CD4-positive, CD25-positive, alpha-beta regulatory T cell (primary cell): Measurements from ENCODE around the gene IQCE. TPM values are rescaled to one million over a fixed set of nuclear protein-coding genes. Genes with fewer than 3 reads are reported as not detected.

Experiments
- ATAC-seq, 2 donors: fragments of 150-1000 bp; cut with Tn5 transposase; one replicate each; pipeline ENCODE4 v1.10.0; 2021; ENCODE audit warnings: low read depth in 2 of 2, moderate number of reproducible peaks in 2 of 2, moderate library complexity in 1 of 2
- DNase-seq, 3 donors: peaks; one replicate each; pipeline versions ENCODE4 v3.0.0 to v3.0.0-alpha.2; 2012 to 2022; ENCODE audit warnings: mixed read lengths in 1 of 3
- H3K27ac ChIP-seq: one replicate; pipeline ENCODE4 v1.7.0; 2013; ENCODE audit warnings: mild to moderate bottlenecking, low read length; ENCODE audit not compliant: insufficient read depth, poor library complexity, severe bottlenecking
- H3K27me3 ChIP-seq: one replicate; pipeline ENCODE4 v1.7.0; 2013; ENCODE audit warnings: low read length; ENCODE audit not compliant: control insufficient read depth, insufficient read depth
- H3K36me3 ChIP-seq: one replicate; pipeline ENCODE4 v1.7.0; 2013; ENCODE audit warnings: mild to moderate bottlenecking, low read length, moderate library complexity; ENCODE audit not compliant: control insufficient read depth, insufficient read depth
- H3K4me1 ChIP-seq: 2 replicates; pipeline ENCODE4 v1.7.0; 2013; ENCODE audit warnings: mild to moderate bottlenecking, low read length; ENCODE audit not compliant: insufficient read depth, control insufficient read depth, poor library complexity, severe bottlenecking
- H3K4me3 ChIP-seq: one replicate; pipeline ENCODE4 v1.7.0; 2013; ENCODE audit warnings: low read depth, mild to moderate bottlenecking, low read length, moderate library complexity
- H3K9me3 ChIP-seq, 2 experiments: 1 replicate in 1 of 2; 2 replicates in 1 of 2; pipeline ENCODE4 v1.7.0; 2013; ENCODE audit warnings: low read length in 2 of 2, mild to moderate bottlenecking in 1 of 2, moderate library complexity in 1 of 2; ENCODE audit not compliant: control insufficient read depth in 2 of 2
- H3K27ac Mint-ChIP-seq, 3 donors: one replicate each; pipeline ENCODE4 v1.8.0; 2020 to 2022; ENCODE audit warnings: mild to moderate bottlenecking in 3 of 3, mixed read lengths in 3 of 3, moderate library complexity in 2 of 3
- H3K27me3 Mint-ChIP-seq: one replicate; pipeline ENCODE4 v1.8.0; 2022; ENCODE audit warnings: mild to moderate bottlenecking, mixed read lengths
- H3K36me3 Mint-ChIP-seq: one replicate; pipeline ENCODE4 v1.8.0; 2020; ENCODE audit warnings: mixed read lengths
- H3K4me1 Mint-ChIP-seq, 4 donors: one replicate each; pipeline ENCODE4 v1.8.0; 2020 to 2022; ENCODE audit warnings: mixed read lengths in 4 of 4, mild to moderate bottlenecking in 1 of 4
- H3K4me3 Mint-ChIP-seq, 4 donors: one replicate each; pipeline ENCODE4 v1.8.0; 2020 to 2022; ENCODE audit warnings: mild to moderate bottlenecking in 4 of 4, mixed read lengths in 4 of 4, moderate library complexity in 3 of 4
- H3K9me3 Mint-ChIP-seq, 7 donors: one replicate each; pipeline ENCODE4 v1.8.0; 2020 to 2022; ENCODE audit warnings: mixed read lengths in 7 of 7, mild to moderate bottlenecking in 3 of 7, moderate library complexity in 2 of 7
- polyA plus RNA-seq, 4 donors: library from polyadenylated mRNA; unstranded; fragments of 300-500 nt; fragmentation: Illumina TruSeq; gene quantifications; one replicate each; pipeline ENCODE4 v1.2.3, GENCODE V29; 2021
- total RNA-seq: library from RNA; stranded (reverse); gene quantifications from one replicate; pipeline ENCODE4 v1.2.3, GENCODE V29; 2022

Gene IQCE
- total and polyA plus RNA-seq, 5 donors from 2014 or later: 0.69 to 6.6 (median 1.00) TPM

DNA sequence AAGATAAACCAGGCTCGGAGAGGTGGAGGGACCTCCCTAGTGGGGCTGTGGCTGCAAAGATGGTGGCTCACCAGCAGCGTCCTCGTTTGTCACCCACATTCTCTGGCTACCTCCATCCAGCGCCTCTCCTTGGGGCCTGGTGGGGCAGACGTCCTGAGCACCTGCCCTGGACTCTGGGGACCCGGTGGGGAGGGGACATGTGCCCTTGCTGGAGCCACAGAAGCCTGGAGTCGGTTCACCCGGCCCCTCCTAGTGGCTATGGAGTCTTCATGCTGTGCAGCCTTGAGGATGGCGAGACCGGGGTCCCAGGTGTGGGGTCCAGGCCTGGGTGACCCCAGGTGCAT is 87.5 kb downstream of the IQCE start:
- Mint-ChIP-seq H3K4me3 (peak overlapping the region in 1 of 4 donors; percentile 69), H3K27me3 (no peaks in the 10 kb centered on the region), H3K4me1 (peaks cover 0 to 22% (median 8%) of the 10 kb centered on the region in 4 donors), H3K9me3 (no peaks in the 10 kb centered on the region), H3K27ac (no peak overlapping the region), H3K36me3 (no peaks in the 10 kb centered on the region)
- Histone ChIP-seq H3K27me3 (no peaks in the 10 kb centered on the region), H3K4me1 (peaks cover 17% of the 10 kb centered on the region), H3K9me3 (no peaks in the 10 kb centered on the region), H3K36me3 (no peaks in the 10 kb centered on the region), H3K27ac (no peak overlapping the region), H3K4me3 (no peak overlapping the region)
- DNase-seq: no peak
- no peak for ATAC-seq

GRCh38 chr7:2646680-2647571 is 88.1 kb downstream of the IQCE start:
- no peaks in the 10 kb centered on the region for H3K36me3 Mint-ChIP-seq
- no peak overlapping the region for H3K4me3 ChIP-seq
- no peak overlapping the region for H3K27ac Mint-ChIP-seq
- H3K4me1 Mint-ChIP-seq: peaks cover 0 to 22% (median 8%) of the 10 kb centered on the region in 4 donors
- H3K27me3 ChIP-seq: no peaks in the 10 kb centered on the region
- H3K36me3 ChIP-seq: no peaks in the 10 kb centered on the region
- DNase-seq (no peak), ATAC-seq (no peak)
- no peaks in the 10 kb centered on the region for H3K9me3 ChIP-seq
- H3K9me3 Mint-ChIP-seq: no peaks in the 10 kb centered on the region
- H3K27me3 Mint-ChIP-seq: no peaks in the 10 kb centered on the region
- no peak overlapping the region for H3K4me3 Mint-ChIP-seq
- no peak overlapping the region for H3K27ac ChIP-seq
- peaks cover 17% of the 10 kb centered on the region for H3K4me1 ChIP-seq

- peaks cover 0 to 22% (median 8%) of the 10 kb centered on the region in 4 donors for H3K4me1 Mint-ChIP-seq
- Histone ChIP-seq H3K27ac (no peak overlapping the region), H3K4me1 (peaks cover 17% of the 10 kb centered on the region), H3K4me3 (no peak overlapping the region), H3K36me3 (no peaks in the 10 kb centered on the region), H3K27me3 (no peaks in the 10 kb centered on the region), H3K9me3 (no peaks in the 10 kb centered on the region)
- H3K27me3 Mint-ChIP-seq: no peaks in the 10 kb centered on the region
- DNase-seq: no peak
- no peak overlapping the region for H3K4me3 Mint-ChIP-seq
- H3K36me3 Mint-ChIP-seq: no peaks in the 10 kb centered on the region
- no peak for ATAC-seq
- H3K9me3 Mint-ChIP-seq: no peaks in the 10 kb centered on the region
- no peak overlapping the region for H3K27ac Mint-ChIP-seq
These were observed 88.9 kb downstream of the IQCE start for GRCh38 chr7:2647594-2648172.

- Mint-ChIP-seq H3K9me3 (no peaks in the 10 kb centered on the region), H3K36me3 (no peaks in the 10 kb centered on the region), H3K4me1 (peaks cover 0 to 14% (median 7%) of the 10 kb centered on the region in 4 donors), H3K4me3 (no peak overlapping the region), H3K27ac (peak overlapping the region in 1 of 3 donors; percentile 43), H3K27me3 (no peaks in the 10 kb centered on the region)
- H3K27me3 ChIP-seq: no peaks in the 10 kb centered on the region
- no peak for DNase-seq
- ATAC-seq: no peak
- peaks cover 16% of the 10 kb centered on the region for H3K4me1 ChIP-seq
- H3K36me3 ChIP-seq: no peaks in the 10 kb centered on the region
- H3K9me3 ChIP-seq: no peaks in the 10 kb centered on the region
- H3K4me3 ChIP-seq: no peak overlapping the region
- H3K27ac ChIP-seq: no peak overlapping the region
These were observed 90.5 kb downstream of the IQCE start for GRCh38 chr7:2649139-2649838.

DNA sequence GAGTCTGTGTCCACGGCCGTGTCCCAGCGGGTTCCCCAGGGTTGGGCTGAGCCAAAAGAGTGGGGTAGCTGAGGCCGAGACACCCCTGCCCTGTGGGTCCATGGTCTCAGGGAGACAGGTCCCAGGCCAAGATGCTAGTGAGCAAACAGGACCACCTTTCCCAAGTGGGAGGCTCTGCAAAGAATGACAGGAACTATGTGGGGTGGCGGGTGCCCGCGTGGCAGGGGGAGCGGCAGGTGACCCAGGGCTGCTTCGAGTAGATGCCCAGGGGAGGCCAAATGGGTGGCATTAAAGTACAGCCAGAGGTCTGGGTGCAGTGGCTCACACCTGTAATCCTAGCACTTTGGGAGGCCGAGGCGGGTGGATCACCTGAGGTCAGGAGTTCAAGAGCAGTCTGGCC is 91.2 kb downstream of the IQCE start:
- Mint-ChIP-seq H3K4me3 (no peak overlapping the region), H3K27ac (peak overlapping the region in 1 of 3 donors; percentile 25), H3K4me1 (peaks cover 0 to 8% (median 4%) of the 10 kb centered on the region in 4 donors), H3K27me3 (no peaks in the 10 kb centered on the region), H3K9me3 (no peaks in the 10 kb centered on the region), H3K36me3 (no peaks in the 10 kb centered on the region)
- no peak overlapping the region for H3K4me3 ChIP-seq
- DNase-seq (no peak), ATAC-seq (no peak)
- H3K4me1 ChIP-seq: peaks cover 9% of the 10 kb centered on the region
- H3K27ac ChIP-seq: no peak overlapping the region
- no peaks in the 10 kb centered on the region for H3K27me3 ChIP-seq
- H3K36me3 ChIP-seq: no peaks in the 10 kb centered on the region
- H3K9me3 ChIP-seq: no peaks in the 10 kb centered on the region

DNA sequence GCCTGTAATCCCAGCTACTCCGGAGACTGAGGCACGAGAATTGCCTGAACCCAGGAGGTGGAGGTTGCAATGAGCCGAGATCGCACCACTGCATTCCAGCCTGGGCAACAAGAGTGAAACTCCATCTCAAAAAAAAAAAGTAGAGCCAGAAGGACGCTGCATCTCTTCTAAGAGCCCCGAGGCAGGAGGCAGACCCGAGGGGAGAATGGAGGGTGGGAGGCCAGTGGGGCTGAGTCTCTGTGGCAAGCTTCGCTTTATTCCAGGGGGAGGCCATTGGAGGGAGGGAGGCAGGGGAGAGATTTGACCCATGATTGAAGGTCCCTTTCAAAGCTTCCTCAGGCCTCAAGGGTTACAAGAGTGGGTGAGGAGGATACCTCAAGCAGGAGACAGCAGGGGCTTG is 91.7 kb downstream of the IQCE start:
- Mint-ChIP-seq H3K4me3 (no peak overlapping the region), H3K36me3 (no peaks in the 10 kb centered on the region), H3K4me1 (peaks cover 0 to 4% (median 2%) of the 10 kb centered on the region in 4 donors), H3K27me3 (no peaks in the 10 kb centered on the region), H3K9me3 (no peaks in the 10 kb centered on the region), H3K27ac (peak overlapping the region in 1 of 3 donors; percentile 25)
- Histone ChIP-seq H3K4me1 (peaks cover 4% of the 10 kb centered on the region), H3K9me3 (no peaks in the 10 kb centered on the region), H3K27ac (no peak overlapping the region), H3K27me3 (no peaks in the 10 kb centered on the region), H3K36me3 (no peaks in the 10 kb centered on the region), H3K4me3 (no peak overlapping the region)
- ATAC-seq (no peak), DNase-seq (no peak)

GRCh38 chr7:2651336-2651735 is 92.6 kb downstream of the IQCE start:
- no peaks in the 10 kb centered on the region for H3K9me3 ChIP-seq
- H3K36me3 ChIP-seq: no peaks in the 10 kb centered on the region
- no peak overlapping the region for H3K4me3 Mint-ChIP-seq
- no peaks in the 10 kb centered on the region for H3K27me3 Mint-ChIP-seq
- no peaks in the 10 kb centered on the region for H3K27me3 ChIP-seq
- H3K4me1 Mint-ChIP-seq: no peaks in the 10 kb centered on the region
- no peaks in the 10 kb centered on the region for H3K4me1 ChIP-seq
- DNase-seq (no peak), ATAC-seq (no peak)
- H3K9me3 Mint-ChIP-seq: no peaks in the 10 kb centered on the region
- no peak overlapping the region for H3K27ac Mint-ChIP-seq
- H3K27ac ChIP-seq: no peak overlapping the region
- H3K36me3 Mint-ChIP-seq: no peaks in the 10 kb centered on the region
- H3K4me3 ChIP-seq: no peak overlapping the region
